HL-60/S4 treated with phorbol 12-myristate 13-acetate at 8.2 ng/mL for 4 days and 3 days (cell line): ENCODE measurements around the gene PXDN.

Experiments
- in situ Hi-C: fragments of 300-500 bp; cut with MboI; formaldehyde crosslinking; loops from 2 replicates; pipeline ENCODE4 v1.15.0; 2022; ENCODE audit warnings: low sequenced_read_pairs

Gene PXDN

DNA sequence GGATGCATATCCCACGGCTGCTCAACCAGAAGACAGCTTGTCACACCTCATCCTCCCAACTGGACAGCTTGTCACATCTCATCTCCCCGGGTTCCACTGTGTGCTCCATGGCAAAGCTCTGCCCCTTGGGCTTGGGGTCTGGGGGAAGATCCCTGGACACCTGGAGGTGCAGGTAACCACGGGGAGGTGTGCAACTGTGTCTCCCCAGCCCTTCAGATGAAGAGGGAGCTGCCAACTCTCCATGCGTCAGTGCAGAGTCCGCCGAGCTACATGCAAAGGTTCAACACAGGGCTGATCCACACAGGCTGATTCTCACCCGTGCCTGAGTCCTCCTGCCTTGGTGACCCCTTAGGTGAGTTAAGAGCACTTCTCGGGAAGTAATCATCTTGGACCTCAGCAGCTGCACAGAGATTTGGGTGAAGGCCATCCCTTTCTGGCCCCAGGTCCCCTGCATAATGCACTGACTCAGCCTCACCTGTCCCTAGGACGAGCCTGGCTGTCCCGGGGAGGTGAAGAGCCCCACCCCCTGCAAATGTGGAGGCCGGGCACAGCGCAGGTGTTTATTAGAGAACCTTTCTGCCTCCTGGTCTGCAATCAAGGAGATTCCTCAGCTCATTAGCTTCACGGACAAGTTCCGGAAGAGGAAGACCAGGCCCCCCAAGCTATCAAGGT, 157.9 kb downstream of the PXDN start:
- in situ Hi-C loops = no loop called here

DNA sequence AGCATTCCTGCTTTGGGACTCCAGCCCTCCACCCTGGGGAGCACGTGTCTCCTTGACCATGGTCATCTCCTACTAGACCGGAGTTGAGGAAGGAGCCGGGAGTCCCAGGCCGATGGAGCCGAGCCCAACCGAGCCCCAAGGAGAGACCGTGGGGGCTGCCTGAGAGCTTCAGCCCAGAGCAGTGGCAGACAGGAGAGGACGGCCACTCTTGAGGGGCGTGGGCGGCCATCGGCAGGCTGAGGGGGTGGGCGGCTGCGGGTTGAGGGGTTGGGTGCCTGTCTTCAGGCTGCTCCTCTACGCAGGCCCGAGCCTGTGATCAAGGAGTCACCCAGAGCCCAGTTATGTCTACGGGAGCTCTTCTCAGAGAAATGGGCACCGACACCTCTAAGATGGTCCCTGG, 158.7 kb downstream of the PXDN start:
- in situ Hi-C loops = no loop called here

DNA sequence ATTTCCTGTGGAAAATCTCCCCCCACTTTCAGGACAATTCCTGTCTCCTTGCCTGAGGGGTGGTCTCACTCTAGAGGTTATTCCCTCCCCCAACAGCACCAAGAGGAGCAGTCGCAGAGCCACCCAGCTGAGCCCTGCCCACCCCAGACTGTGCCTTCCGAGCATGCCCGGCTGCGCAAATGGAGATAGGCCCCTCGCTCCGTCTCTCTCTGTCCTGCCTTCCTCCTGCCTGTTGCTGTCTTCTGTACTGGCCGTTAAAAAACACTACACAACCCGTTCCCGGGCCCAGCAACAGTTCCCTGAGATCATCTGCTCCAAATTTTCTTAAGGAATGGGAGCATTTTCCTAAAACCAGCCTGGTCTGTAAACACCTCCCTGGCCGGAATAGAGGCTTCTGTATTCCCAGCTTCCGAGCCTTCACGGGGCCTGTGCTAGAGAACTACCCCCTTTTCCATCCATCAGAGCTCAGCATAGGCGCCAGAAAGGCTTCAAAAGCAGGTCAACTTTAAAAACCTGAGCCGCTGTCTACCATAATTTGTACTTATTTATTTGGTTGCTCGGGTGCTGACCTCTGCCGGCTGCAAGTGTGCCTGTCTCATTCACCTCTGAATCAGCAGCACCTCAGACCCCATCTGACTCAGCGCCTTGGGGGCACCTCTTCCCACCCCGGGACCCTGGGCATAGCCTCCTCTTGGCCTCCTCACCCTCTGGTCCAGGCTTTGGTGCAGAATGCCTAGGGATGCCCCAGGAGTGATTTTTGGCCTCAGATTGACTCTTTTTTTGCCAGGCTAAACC, 159.4 kb downstream of the PXDN start:
- in situ Hi-C loops = no loop called here

GRCh38 chr2:1584051-1584531, 160.2 kb downstream of the PXDN start:
- in situ Hi-C loops = no loop called here

- in situ Hi-C loops = no loop called here
Measured at GRCh38 chr2:1582891-1583341, 161.4 kb downstream of the PXDN start.

DNA sequence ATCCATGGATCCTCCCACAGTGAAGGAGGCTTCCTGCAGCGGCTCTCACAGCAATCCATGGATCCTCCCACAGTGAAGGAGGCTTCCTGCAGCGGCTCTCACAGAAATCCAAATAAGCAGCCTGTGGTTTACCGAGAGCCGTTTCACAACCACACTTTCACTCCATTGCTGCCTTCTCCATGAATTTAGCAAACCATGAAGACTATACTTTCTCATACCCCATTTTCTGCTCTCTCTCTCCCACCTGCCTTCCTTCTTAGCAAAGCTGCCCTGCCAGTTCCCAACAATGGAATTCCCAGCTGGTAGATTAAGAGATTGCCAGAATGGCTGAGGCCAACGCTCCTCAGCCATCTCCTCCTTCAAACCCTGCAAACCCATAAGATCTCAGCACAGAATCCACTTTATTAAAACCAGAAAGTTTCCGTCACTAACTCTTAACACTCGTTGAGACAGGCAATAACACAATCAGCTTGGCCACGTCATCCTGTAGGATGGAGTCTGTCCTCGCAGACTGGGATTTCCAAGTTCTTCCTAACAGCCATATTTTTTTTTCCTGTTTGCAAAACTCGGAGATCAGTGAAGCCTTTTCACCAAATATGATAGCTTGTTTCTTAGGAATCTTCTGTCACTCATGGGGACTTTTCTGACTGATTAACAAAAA, 162.2 kb downstream of the PXDN start:
- in situ Hi-C loops = no loop called here
